Measurements from ENCODE around the gene TRPC4.

- TF ChIP-seq EZH2 (IDR thresholded peaks at IDR 0.05; ENCODE audit: low read length, unreplicated experiment) = no peak
- TF ChIP-seq, protein P1, sequence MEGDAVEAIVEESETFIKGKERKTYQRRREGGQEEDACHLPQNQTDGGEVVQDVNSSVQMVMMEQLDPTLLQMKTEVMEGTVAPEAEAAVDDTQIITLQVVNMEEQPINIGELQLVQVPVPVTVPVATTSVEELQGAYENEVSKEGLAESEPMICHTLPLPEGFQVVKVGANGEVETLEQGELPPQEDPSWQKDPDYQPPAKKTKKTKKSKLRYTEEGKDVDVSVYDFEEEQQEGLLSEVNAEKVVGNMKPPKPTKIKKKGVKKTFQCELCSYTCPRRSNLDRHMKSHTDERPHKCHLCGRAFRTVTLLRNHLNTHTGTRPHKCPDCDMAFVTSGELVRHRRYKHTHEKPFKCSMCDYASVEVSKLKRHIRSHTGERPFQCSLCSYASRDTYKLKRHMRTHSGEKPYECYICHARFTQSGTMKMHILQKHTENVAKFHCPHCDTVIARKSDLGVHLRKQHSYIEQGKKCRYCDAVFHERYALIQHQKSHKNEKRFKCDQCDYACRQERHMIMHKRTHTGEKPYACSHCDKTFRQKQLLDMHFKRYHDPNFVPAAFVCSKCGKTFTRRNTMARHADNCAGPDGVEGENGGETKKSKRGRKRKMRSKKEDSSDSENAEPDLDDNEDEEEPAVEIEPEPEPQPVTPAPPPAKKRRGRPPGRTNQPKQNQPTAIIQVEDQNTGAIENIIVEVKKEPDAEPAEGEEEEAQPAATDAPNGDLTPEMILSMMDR (conservative IDR thresholded peaks at IDR 0.05; ENCODE audit: low read depth, low read length) = no peak
- TF ChIP-seq EZH2phosphoT487 (IDR thresholded peaks at IDR 0.05; ENCODE audit: borderline replicate concordance, low read length) = no peak
Measured at GRCh38 chr13:37797631-37798030, 71.9 kb downstream of the TRPC4 start.
